Panc1 (cell line): ENCODE results near the gene ABCC8.

Experiments
- POLR2AphosphoS5 ChIP-seq: IDR thresholded peaks from 2 replicates; pipeline ENCODE4 v1.6.1; 2012; ENCODE audit warnings: mild to moderate bottlenecking, low read depth, low read length, moderate library complexity
- SIN3A ChIP-seq: IDR thresholded peaks from 2 replicates; pipeline ENCODE4 v1.6.1; 2012; ENCODE audit warnings: low read depth, mild to moderate bottlenecking, low read length, moderate library complexity, borderline replicate concordance; ENCODE audit not compliant: insufficient read depth
- TCF7L2 ChIP-seq: IDR thresholded peaks from 2 replicates; pipeline ENCODE4 v1.6.1; 2011; ENCODE audit warnings: mild to moderate bottlenecking, low read depth, low read length, inconsistent platforms
- TF ChIP-seq, protein P1 (sequence below): fragments of 450-650 bp; IDR thresholded peaks from 2 replicates; pipeline ENCODE4 v1.5.1; 2017; ENCODE audit warnings: mild to moderate bottlenecking
- TF ChIP-seq, protein P2 (sequence below), 2 experiments: IDR thresholded peaks; 2 replicates each; pipeline ENCODE4 v1.6.1; 2011 to 2012; ENCODE audit warnings: low read depth in 2 of 2, control low read depth in 1 of 2, low read length in 1 of 2, mild to moderate bottlenecking in 1 of 2, moderate library complexity in 1 of 2; ENCODE audit not compliant: insufficient read depth in 1 of 2

DNA sequence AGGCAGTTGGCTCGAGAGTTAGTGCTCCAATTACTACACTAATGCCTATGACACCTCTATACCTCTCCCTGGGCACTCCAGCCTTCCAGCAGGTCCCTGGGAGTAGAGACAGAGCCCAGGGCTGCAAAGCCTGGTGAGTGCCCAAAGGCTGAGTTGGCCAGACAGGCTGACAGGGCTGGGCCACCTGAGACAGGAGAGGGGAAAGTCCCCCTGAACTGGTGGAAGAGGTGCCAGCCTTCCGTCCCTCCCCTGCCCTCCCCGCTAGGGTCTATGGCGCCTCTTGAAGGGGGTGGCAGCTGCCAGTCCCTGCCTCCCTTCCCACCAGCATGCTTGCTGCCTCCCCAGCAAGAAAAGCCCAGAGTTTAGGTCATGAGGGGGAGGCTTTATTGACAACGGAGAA is 91.2 kb downstream of the ABCC8 start:
- TF ChIP-seq, protein P1, sequence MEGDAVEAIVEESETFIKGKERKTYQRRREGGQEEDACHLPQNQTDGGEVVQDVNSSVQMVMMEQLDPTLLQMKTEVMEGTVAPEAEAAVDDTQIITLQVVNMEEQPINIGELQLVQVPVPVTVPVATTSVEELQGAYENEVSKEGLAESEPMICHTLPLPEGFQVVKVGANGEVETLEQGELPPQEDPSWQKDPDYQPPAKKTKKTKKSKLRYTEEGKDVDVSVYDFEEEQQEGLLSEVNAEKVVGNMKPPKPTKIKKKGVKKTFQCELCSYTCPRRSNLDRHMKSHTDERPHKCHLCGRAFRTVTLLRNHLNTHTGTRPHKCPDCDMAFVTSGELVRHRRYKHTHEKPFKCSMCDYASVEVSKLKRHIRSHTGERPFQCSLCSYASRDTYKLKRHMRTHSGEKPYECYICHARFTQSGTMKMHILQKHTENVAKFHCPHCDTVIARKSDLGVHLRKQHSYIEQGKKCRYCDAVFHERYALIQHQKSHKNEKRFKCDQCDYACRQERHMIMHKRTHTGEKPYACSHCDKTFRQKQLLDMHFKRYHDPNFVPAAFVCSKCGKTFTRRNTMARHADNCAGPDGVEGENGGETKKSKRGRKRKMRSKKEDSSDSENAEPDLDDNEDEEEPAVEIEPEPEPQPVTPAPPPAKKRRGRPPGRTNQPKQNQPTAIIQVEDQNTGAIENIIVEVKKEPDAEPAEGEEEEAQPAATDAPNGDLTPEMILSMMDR, result no peak
- TF ChIP-seq POLR2AphosphoS5, result no peak
- TF ChIP-seq, protein P2, sequence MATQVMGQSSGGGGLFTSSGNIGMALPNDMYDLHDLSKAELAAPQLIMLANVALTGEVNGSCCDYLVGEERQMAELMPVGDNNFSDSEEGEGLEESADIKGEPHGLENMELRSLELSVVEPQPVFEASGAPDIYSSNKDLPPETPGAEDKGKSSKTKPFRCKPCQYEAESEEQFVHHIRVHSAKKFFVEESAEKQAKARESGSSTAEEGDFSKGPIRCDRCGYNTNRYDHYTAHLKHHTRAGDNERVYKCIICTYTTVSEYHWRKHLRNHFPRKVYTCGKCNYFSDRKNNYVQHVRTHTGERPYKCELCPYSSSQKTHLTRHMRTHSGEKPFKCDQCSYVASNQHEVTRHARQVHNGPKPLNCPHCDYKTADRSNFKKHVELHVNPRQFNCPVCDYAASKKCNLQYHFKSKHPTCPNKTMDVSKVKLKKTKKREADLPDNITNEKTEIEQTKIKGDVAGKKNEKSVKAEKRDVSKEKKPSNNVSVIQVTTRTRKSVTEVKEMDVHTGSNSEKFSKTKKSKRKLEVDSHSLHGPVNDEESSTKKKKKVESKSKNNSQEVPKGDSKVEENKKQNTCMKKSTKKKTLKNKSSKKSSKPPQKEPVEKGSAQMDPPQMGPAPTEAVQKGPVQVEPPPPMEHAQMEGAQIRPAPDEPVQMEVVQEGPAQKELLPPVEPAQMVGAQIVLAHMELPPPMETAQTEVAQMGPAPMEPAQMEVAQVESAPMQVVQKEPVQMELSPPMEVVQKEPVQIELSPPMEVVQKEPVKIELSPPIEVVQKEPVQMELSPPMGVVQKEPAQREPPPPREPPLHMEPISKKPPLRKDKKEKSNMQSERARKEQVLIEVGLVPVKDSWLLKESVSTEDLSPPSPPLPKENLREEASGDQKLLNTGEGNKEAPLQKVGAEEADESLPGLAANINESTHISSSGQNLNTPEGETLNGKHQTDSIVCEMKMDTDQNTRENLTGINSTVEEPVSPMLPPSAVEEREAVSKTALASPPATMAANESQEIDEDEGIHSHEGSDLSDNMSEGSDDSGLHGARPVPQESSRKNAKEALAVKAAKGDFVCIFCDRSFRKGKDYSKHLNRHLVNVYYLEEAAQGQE (IDR thresholded peaks at IDR 0.05; ENCODE audit: insufficient read depth in 1 of 2, low read depth in 2 of 2, low read length in 1 of 2), result no peak
- TF ChIP-seq TCF7L2, result no peak
- no peak for TF ChIP-seq SIN3A
